Natural killer cell (primary cell): ENCODE results near the gene PRPF6. TPM values are rescaled to one million over a fixed set of nuclear protein-coding genes. Genes with fewer than 3 reads are reported as not detected.
A peak's percentile ranks its signal among the peaks of the same experiment; 100 is the strongest.

ENCODE experiments used
- ATAC-seq, 3 donors: fragments of 150-1000 bp in 2 of 3; fragments of 200-7000 bp in 1 of 3; cut with Tn5 transposase; 1 replicate in 1 of 3; 2 replicates in 2 of 3; pipeline ENCODE4 v1.10.0; 2021; ENCODE audit warnings: mild to moderate bottlenecking in 2 of 3, moderate library complexity in 2 of 3
- DNase-seq, 2 donors: peaks; one replicate each; pipeline versions ENCODE4 v3.0.0 to v3.0.0-alpha.2; 2013 to 2021; ENCODE audit warnings: mixed read lengths in 1 of 2
- H3K27ac ChIP-seq: one replicate; pipeline ENCODE4 v1.5.1; 2013; ENCODE audit warnings: mild to moderate bottlenecking, low read length
- H3K27me3 ChIP-seq: one replicate; pipeline ENCODE4 v1.6.1; 2013; ENCODE audit warnings: low read length; ENCODE audit not compliant: control insufficient read depth, insufficient read depth
- H3K36me3 ChIP-seq: one replicate; pipeline ENCODE4 v1.6.1; 2013; ENCODE audit warnings: low read length; ENCODE audit not compliant: control insufficient read depth, insufficient read depth
- H3K4me1 ChIP-seq: one replicate; pipeline ENCODE4 v1.6.1; 2013; ENCODE audit warnings: low read length; ENCODE audit not compliant: control insufficient read depth, insufficient read depth
- H3K4me3 ChIP-seq: one replicate; pipeline ENCODE4 v1.5.1; 2013; ENCODE audit warnings: low read length
- H3K9me3 ChIP-seq: one replicate; pipeline ENCODE4 v1.6.1; 2013; ENCODE audit warnings: low read length; ENCODE audit not compliant: control insufficient read depth, insufficient read depth
- H3K27ac Mint-ChIP-seq, 2 donors: one replicate each; pipeline ENCODE4 v1.8.0; 2022; ENCODE audit warnings: mild to moderate bottlenecking in 2 of 2, mixed read lengths in 2 of 2, moderate library complexity in 1 of 2
- H3K27me3 Mint-ChIP-seq, 2 donors: one replicate each; pipeline ENCODE4 v1.8.0; 2022; ENCODE audit warnings: low read depth in 2 of 2, mixed read lengths in 2 of 2
- H3K36me3 Mint-ChIP-seq: one replicate; pipeline ENCODE4 v1.8.0; 2022; ENCODE audit warnings: mixed read lengths
- H3K4me1 Mint-ChIP-seq, 2 donors: one replicate each; pipeline ENCODE4 v1.8.0; 2022; ENCODE audit warnings: mixed read lengths in 2 of 2
- H3K4me3 Mint-ChIP-seq: one replicate; pipeline ENCODE4 v1.8.0; 2022; ENCODE audit warnings: mild to moderate bottlenecking, moderate library complexity, mixed read lengths
- H3K9me3 Mint-ChIP-seq, 2 donors: one replicate each; pipeline ENCODE4 v1.8.0; 2022; ENCODE audit warnings: mixed read lengths in 2 of 2
- CTCF ChIP-seq: fragments of 200-600 bp; IDR thresholded peaks from one replicate; pipeline ENCODE4 v1.8.0; 2022; ENCODE audit warnings: antibody characterized with exemption
- WGBS: methylation state at CpG from one replicate; pipeline ENCODE4 v1.1.7; 2013; ENCODE audit warnings: missing lambda C conversion rate; ENCODE audit not compliant: insufficient coverage; 5-methylcytosine and 5-hydroxymethylcytosine counted together
- intact Hi-C: fragments of 100-400 bp; cut with micrococcal nuclease; formaldehyde crosslinking; loops from one replicate; pipeline ENCODE4 v1.14.2; 2022
- total RNA-seq, 4 donors: library from RNA; stranded (reverse); fragments of 120-200 nt in 1 of 4; gene quantifications; one replicate each; pipeline versions ENCODE4 v1.2.3 to v1.2.4, GENCODE V29; 2013 to 2022

Gene PRPF6
- total RNA-seq, 3 donors from 2014 or later (not counting 1 experiment from before 2014, with no cell fraction given), result 52.7 to 63.0 (median 55.0) TPM

GRCh38 chr20:64062596-64063388 is 81.9 kb downstream of the PRPF6 start, which contains the start of gene TCEA2:
Gene TCEA2, plus strand, starts transcription at chr20:64063198. Its CDS starts 115 bp downstream, at chr20:64063313.
- H3K27me3 ChIP-seq, result no peaks in the 10 kb centered on the region
- 12% methylated on average over 85 of the region's 85 CpGs for whole genome bisulfite sequencing
- no peaks in the 10 kb centered on the region for H3K36me3 ChIP-seq
- peak within 1 kb of the TSS; percentile 47 for H3K4me3 ChIP-seq
- TF ChIP-seq CTCF, result no peak
- no peaks in the 10 kb centered on the region for H3K36me3 Mint-ChIP-seq
- peak within 1 kb of the TSS; percentile 86 for H3K4me3 Mint-ChIP-seq
- H3K27ac Mint-ChIP-seq, result peak within 1 kb of the TSS in 1 of 2 donors; percentile 87
- peak within 1 kb of the TSS; percentile 6 for H3K27ac ChIP-seq
- peaks cover 60% of the 10 kb centered on the region for H3K4me1 ChIP-seq
- H3K9me3 ChIP-seq, result no peaks in the 10 kb centered on the region
- DNase-seq, result peak; percentile 87 to 96
- peaks cover 33 to 56% of the 10 kb centered on the region in 2 donors for H3K4me1 Mint-ChIP-seq
- peak; percentile 82 to 92 (median 86) for ATAC-seq
- intact Hi-C loops, result no loop called here
- no peaks in the 10 kb centered on the region for H3K9me3 Mint-ChIP-seq
- H3K27me3 Mint-ChIP-seq, result no peaks in the 10 kb centered on the region

GRCh38 chr20:64063389-64064144 is 82.6 kb downstream of the PRPF6 start:
- ATAC-seq (no peak), DNase-seq (peak in 1 of 2 donors; percentile 25)
- Histone ChIP-seq H3K4me1 (peaks cover 62% of the 10 kb centered on the region), H3K27me3 (no peaks in the 10 kb centered on the region), H3K27ac (no peak overlapping the region), H3K4me3 (peak overlapping the region; percentile 47), H3K36me3 (no peaks in the 10 kb centered on the region), H3K9me3 (no peaks in the 10 kb centered on the region)
- Mint-ChIP-seq H3K9me3 (no peaks in the 10 kb centered on the region), H3K27me3 (no peaks in the 10 kb centered on the region), H3K4me1 (peaks cover 30 to 56% of the 10 kb centered on the region in 2 donors), H3K27ac (peak overlapping the region in 1 of 2 donors; percentile 87), H3K4me3 (peak overlapping the region; percentile 86), H3K36me3 (no peaks in the 10 kb centered on the region)
- intact Hi-C loops, result no loop called here
- WGBS, result 11% methylated on average over 50 of the region's 51 CpGs
- TF ChIP-seq CTCF, result no peak

GRCh38 chr20:64064145-64064698 is 83.3 kb downstream of the PRPF6 start:
- H3K4me3 Mint-ChIP-seq, result peak overlapping the region; percentile 86
- Histone ChIP-seq H3K27ac (no peak overlapping the region), H3K4me1 (peaks cover 68% of the 10 kb centered on the region), H3K4me3 (no peak overlapping the region), H3K27me3 (no peaks in the 10 kb centered on the region), H3K9me3 (no peaks in the 10 kb centered on the region), H3K36me3 (no peaks in the 10 kb centered on the region)
- no peak for TF ChIP-seq CTCF
- no peaks in the 10 kb centered on the region for H3K36me3 Mint-ChIP-seq
- WGBS, result 74% methylated on average over 12 of the region's 12 CpGs
- ATAC-seq, result no peak
- H3K27me3 Mint-ChIP-seq, result no peaks in the 10 kb centered on the region
- no peaks in the 10 kb centered on the region for H3K9me3 Mint-ChIP-seq
- H3K4me1 Mint-ChIP-seq, result peaks cover 30 to 62% of the 10 kb centered on the region in 2 donors
- DNase-seq, result no peak
- H3K27ac Mint-ChIP-seq, result peak overlapping the region in 1 of 2 donors; percentile 87
- intact Hi-C loops, result no loop called here
